ENCODE data around the gene RRAGD. TPM values are rescaled to one million over a fixed set of nuclear protein-coding genes. Genes with fewer than 3 reads are reported as not detected.

Gene RRAGD
- total RNA-seq, 2 donors from 2014 or later, result 19.4 to 22.7 TPM

GRCh38 chr6:89381031-89381430 is 31.0 kb downstream of the RRAGD start:
- H3K9me3 ChIP-seq, result no peaks in the 10 kb centered on the region
- TF ChIP-seq, protein P1, sequence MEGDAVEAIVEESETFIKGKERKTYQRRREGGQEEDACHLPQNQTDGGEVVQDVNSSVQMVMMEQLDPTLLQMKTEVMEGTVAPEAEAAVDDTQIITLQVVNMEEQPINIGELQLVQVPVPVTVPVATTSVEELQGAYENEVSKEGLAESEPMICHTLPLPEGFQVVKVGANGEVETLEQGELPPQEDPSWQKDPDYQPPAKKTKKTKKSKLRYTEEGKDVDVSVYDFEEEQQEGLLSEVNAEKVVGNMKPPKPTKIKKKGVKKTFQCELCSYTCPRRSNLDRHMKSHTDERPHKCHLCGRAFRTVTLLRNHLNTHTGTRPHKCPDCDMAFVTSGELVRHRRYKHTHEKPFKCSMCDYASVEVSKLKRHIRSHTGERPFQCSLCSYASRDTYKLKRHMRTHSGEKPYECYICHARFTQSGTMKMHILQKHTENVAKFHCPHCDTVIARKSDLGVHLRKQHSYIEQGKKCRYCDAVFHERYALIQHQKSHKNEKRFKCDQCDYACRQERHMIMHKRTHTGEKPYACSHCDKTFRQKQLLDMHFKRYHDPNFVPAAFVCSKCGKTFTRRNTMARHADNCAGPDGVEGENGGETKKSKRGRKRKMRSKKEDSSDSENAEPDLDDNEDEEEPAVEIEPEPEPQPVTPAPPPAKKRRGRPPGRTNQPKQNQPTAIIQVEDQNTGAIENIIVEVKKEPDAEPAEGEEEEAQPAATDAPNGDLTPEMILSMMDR (IDR thresholded peaks at IDR 0.05), result no peak
- H3K36me3 ChIP-seq, result no peaks in the 10 kb centered on the region
- no peak for DNase-seq (ENCODE audit: low spot score)
- no peaks in the 10 kb centered on the region for H3K4me1 ChIP-seq (replicated peaks)
- WGBS, result 89% methylated on average over 2 of the region's 2 CpGs
- intact Hi-C loops (cut with DNase I), result no loop called here
- H3K27me3 ChIP-seq (replicated peaks; ENCODE audit: insufficient read depth), result no peaks in the 10 kb centered on the region
- no peak overlapping the region for H3K4me3 ChIP-seq
- no peak overlapping the region for H3K27ac ChIP-seq

GRCh38 chr6:89379281-89379680 is 32.8 kb downstream of the RRAGD start:
- TF ChIP-seq POLR2AphosphoS5 (IDR thresholded peaks at IDR 0.05) (no peak), POLR2A (IDR thresholded peaks at IDR 0.05) (no peak)
- TF ChIP-seq, protein P1 (IDR thresholded peaks at IDR 0.05), result no peak
- no peaks in the 10 kb centered on the region for H3K36me3 ChIP-seq
- H3K9me3 ChIP-seq, result no peaks in the 10 kb centered on the region
- H3K4me1 ChIP-seq (replicated peaks), result no peaks in the 10 kb centered on the region
- H3K27me3 ChIP-seq (replicated peaks; ENCODE audit: insufficient read depth), result no peaks in the 10 kb centered on the region
- intact Hi-C loops (cut with DNase I), result no loop called here
- no peak overlapping the region for H3K27ac ChIP-seq
- no peak overlapping the region for H3K4me3 ChIP-seq
- WGBS, result 53% methylated on average over 5 of the region's 5 CpGs
- no peak for DNase-seq (ENCODE audit: low spot score)

DNA sequence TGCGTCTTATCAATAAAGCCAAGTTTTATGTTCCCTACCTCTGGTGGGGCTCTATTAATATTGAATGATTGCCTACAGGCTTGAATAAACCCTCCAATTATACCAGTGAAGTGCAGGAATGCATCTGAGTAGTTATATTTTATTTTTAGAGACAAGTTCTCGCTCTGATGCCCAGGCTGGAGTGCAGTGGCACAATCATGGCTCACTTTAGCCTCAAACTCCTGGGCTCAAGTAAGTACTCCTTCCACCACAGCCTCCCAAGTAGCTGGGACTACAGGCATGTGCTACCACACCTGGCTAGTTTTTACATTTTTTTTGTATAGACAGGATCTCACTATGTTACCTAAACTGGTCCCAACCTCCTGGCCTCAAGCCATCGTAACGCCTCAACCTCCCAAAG is 33.4 kb downstream of the RRAGD start:
- WGBS, result 82% methylated on average over 4 of the region's 4 CpGs
- no peak overlapping the region for H3K4me3 ChIP-seq
- H3K4me1 ChIP-seq (replicated peaks), result no peaks in the 10 kb centered on the region
- H3K27ac ChIP-seq, result no peak overlapping the region
- intact Hi-C loops (cut with DNase I), result no loop called here
- H3K9me3 ChIP-seq, result no peaks in the 10 kb centered on the region
- no peaks in the 10 kb centered on the region for H3K36me3 ChIP-seq
- H3K27me3 ChIP-seq (replicated peaks; ENCODE audit: insufficient read depth), result no peaks in the 10 kb centered on the region
- TF ChIP-seq, protein P1 (IDR thresholded peaks at IDR 0.05), result no peak
- TF ChIP-seq POLR2AphosphoS5 (IDR thresholded peaks at IDR 0.05) (no peak), POLR2A (IDR thresholded peaks at IDR 0.05) (no peak)
- DNase-seq (ENCODE audit: low spot score), result no peak

GRCh38 chr6:89375427-89376267 is 36.4 kb downstream of the RRAGD start:
- Histone ChIP-seq H3K4me3 (no peak overlapping the region), H3K4me1 (replicated peaks) (no peaks in the 10 kb centered on the region), H3K36me3 (no peaks in the 10 kb centered on the region), H3K9me3 (no peaks in the 10 kb centered on the region), H3K27me3 (replicated peaks; ENCODE audit: insufficient read depth) (no peaks in the 10 kb centered on the region), H3K27ac (no peak overlapping the region)
- peak; percentile 13 for DNase-seq (ENCODE audit: low spot score)
- TF ChIP-seq, protein P1 (IDR thresholded peaks at IDR 0.05), result peak in 1 of 4 experiments; percentile 47
- no peak for TF ChIP-seq POLR2AphosphoS5 (IDR thresholded peaks at IDR 0.05)
- WGBS, result 70% methylated on average over 6 of the region's 6 CpGs
- intact Hi-C loops (cut with DNase I), result no loop called here

DNA sequence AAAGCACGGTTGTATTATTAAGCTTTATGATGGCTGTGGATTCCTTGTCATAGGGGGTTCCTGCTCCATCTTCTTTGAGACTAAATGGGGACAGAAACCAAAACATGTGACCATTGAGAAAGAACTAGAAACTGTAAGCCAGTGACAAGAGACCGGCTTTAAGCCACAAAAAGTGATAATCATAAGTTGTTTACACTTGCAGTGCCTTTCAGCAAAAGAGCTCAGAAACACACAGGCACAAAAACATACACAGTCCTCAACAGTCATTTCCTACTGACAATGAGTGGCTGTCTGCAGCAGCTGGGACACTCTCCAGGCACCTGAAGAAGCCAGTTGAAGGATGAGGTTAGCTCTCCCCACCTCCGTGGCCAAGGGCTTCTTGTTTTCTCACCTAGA is 39.6 kb downstream of the RRAGD start:
- intact Hi-C loops (cut with DNase I), result loop anchor here (5.0 kb wide), 1 partner anchor 390 kb away; no protein-coding TSS in a partner anchor
- no peak for DNase-seq (ENCODE audit: low spot score)
- Histone ChIP-seq H3K9me3 (no peaks in the 10 kb centered on the region), H3K27me3 (replicated peaks; ENCODE audit: insufficient read depth) (no peaks in the 10 kb centered on the region), H3K4me1 (replicated peaks) (no peaks in the 10 kb centered on the region), H3K4me3 (no peak overlapping the region), H3K27ac (peak overlapping the region in 1 of 2 donors; percentile 32), H3K36me3 (no peaks in the 10 kb centered on the region)
- 45% methylated on average over 3 of the region's 3 CpGs for WGBS
- TF ChIP-seq, protein P1 (IDR thresholded peaks at IDR 0.05), result no peak
- no peak for TF ChIP-seq POLR2A (IDR thresholded peaks at IDR 0.05)
- TF ChIP-seq POLR2AphosphoS5 (IDR thresholded peaks at IDR 0.05), result no peak

Measured in prostate gland (tissue), 2 donors.